Measurements from ENCODE around the gene SNF8.

GRCh38 chr17:48903401-48903800 lies 41.2 kb downstream of the SNF8 start:
- TF ChIP-seq EZH2 (IDR thresholded peaks at IDR 0.05; ENCODE audit: borderline replicate concordance, low read length) (no peak), CTCF (conservative IDR thresholded peaks at IDR 0.05 in 1 of 2, IDR thresholded peaks at IDR 0.05 in 1 of 2; ENCODE audit: extremely low read depth in 1 of 2, insufficient read depth in 1 of 2, low read depth in 1 of 2, low read length in 2 of 2) (no peak)
